Fibroblast of lung (primary cell): Measurements from ENCODE around the gene CNGA1. TPM values are rescaled to one million over a fixed set of nuclear protein-coding genes. Genes with fewer than 3 reads are reported as not detected.

ENCODE experiments used
- DNase-seq, 2 donors: peaks; one replicate each; pipeline versions ENCODE4 v3.0.0 to v3.0.0-alpha.2; 2010; ENCODE audit warnings: low read depth in 2 of 2
- H2AFZ ChIP-seq: 2 replicates; pipeline ENCODE4 v1.5.1; 2012; ENCODE audit warnings: low read length, control low read depth, inconsistent platforms
- H3K27ac ChIP-seq: 2 replicates; pipeline ENCODE4 v1.5.1; 2011; ENCODE audit warnings: low read length, control low read depth; ENCODE audit not compliant: insufficient read depth
- H3K27me3 ChIP-seq: 2 replicates; pipeline ENCODE4 v1.5.1; 2011; ENCODE audit warnings: mild to moderate bottlenecking, low read length; ENCODE audit not compliant: control insufficient read depth, insufficient read depth
- H3K36me3 ChIP-seq: 2 replicates; pipeline ENCODE4 v1.5.1; 2011; ENCODE audit warnings: low read length; ENCODE audit not compliant: control insufficient read depth, insufficient read depth
- H3K4me1 ChIP-seq: 2 replicates; pipeline ENCODE4 v1.5.1; 2011; ENCODE audit warnings: low read length; ENCODE audit not compliant: control insufficient read depth, insufficient read depth; ENCODE audit errors: extremely low read depth
- H3K4me2 ChIP-seq: 2 replicates; pipeline ENCODE4 v1.5.1; 2011; ENCODE audit warnings: low read length, control low read depth; ENCODE audit not compliant: insufficient read depth; ENCODE audit errors: extremely low read depth
- H3K4me3 ChIP-seq, 4 experiments: fragments of 200-600 bp in 1 of 4; sonication (generic) in 1 of 4; replicated peaks in 1 of 4; 2 replicates each; pipeline ENCODE4 v1.5.1; 2011 to 2016; ENCODE audit warnings: low read length in 4 of 4, low read depth in 3 of 4, mild to moderate bottlenecking in 3 of 4, control low read depth in 2 of 4, inconsistent platforms in 1 of 4, mixed read lengths in 1 of 4; ENCODE audit not compliant: insufficient read depth in 1 of 4; ENCODE audit errors: control extremely low read depth in 1 of 4
- H3K79me2 ChIP-seq: 2 replicates; pipeline ENCODE4 v1.5.1; 2012; ENCODE audit warnings: mild to moderate bottlenecking, low read length, inconsistent platforms; ENCODE audit not compliant: control insufficient read depth, insufficient read depth
- H3K9ac ChIP-seq: 2 replicates; pipeline ENCODE4 v1.5.1; 2011; ENCODE audit warnings: mild to moderate bottlenecking, low read length, control low read depth; ENCODE audit not compliant: insufficient read depth
- H3K9me3 ChIP-seq: 2 replicates; pipeline ENCODE4 v1.5.1; 2012; ENCODE audit warnings: low read depth, low read length; ENCODE audit not compliant: control insufficient read depth, insufficient read depth
- H4K20me1 ChIP-seq: 2 replicates; pipeline ENCODE4 v1.5.1; 2011; ENCODE audit warnings: low read length; ENCODE audit not compliant: control insufficient read depth, insufficient read depth; ENCODE audit errors: extremely low read depth
- EZH2 ChIP-seq: IDR thresholded peaks from 2 replicates; pipeline ENCODE4 v1.5.1; 2012; ENCODE audit warnings: low read length, control low read depth, mild to moderate bottlenecking; ENCODE audit errors: missing control alignments
- polyA plus RNA-seq, 2 donors: library from polyadenylated mRNA; depleted of rRNA in 1 of 2; stranded (reverse) in 1 of 2; unstranded in 1 of 2; fragments of >200 nt; gene quantifications; 2 replicates each; pipeline ENCODE4 v1.2.1, GENCODE V29; 2011 to 2012; ENCODE audit warnings: missing spikeins in 1 of 2
- total RNA-seq: library from RNA; depleted of rRNA; stranded (reverse); fragments of >200 nt; gene quantifications from 2 replicates; pipeline ENCODE4 v1.2.1, GENCODE V29; 2014
- TF ChIP-seq, protein P1 (sequence below), 2 donors: IDR thresholded peaks in 1 of 2; conservative IDR thresholded peaks in 1 of 2; 1 replicate in 1 of 2; 2 replicates in 1 of 2; pipeline ENCODE4 v1.5.1; 2011 to 2012; ENCODE audit warnings: low read length in 2 of 2, control low read depth in 1 of 2, inconsistent platforms in 1 of 2, low read depth in 1 of 2, mild to moderate bottlenecking in 1 of 2

The CNGA1 gene
- total and polyA plus RNA-seq, 2 donors (not counting 1 experiment from before 2014, with no cell fraction given): not detected

GRCh38 chr4:48021100-48021499, 4.6 kb upstream of the CNGA1 start:
- TF ChIP-seq, protein P1, sequence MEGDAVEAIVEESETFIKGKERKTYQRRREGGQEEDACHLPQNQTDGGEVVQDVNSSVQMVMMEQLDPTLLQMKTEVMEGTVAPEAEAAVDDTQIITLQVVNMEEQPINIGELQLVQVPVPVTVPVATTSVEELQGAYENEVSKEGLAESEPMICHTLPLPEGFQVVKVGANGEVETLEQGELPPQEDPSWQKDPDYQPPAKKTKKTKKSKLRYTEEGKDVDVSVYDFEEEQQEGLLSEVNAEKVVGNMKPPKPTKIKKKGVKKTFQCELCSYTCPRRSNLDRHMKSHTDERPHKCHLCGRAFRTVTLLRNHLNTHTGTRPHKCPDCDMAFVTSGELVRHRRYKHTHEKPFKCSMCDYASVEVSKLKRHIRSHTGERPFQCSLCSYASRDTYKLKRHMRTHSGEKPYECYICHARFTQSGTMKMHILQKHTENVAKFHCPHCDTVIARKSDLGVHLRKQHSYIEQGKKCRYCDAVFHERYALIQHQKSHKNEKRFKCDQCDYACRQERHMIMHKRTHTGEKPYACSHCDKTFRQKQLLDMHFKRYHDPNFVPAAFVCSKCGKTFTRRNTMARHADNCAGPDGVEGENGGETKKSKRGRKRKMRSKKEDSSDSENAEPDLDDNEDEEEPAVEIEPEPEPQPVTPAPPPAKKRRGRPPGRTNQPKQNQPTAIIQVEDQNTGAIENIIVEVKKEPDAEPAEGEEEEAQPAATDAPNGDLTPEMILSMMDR (conservative IDR thresholded peaks at IDR 0.05 in 1 of 2, IDR thresholded peaks at IDR 0.05 in 1 of 2; ENCODE audit: low read depth in 1 of 2, low read length in 2 of 2): no peak
- no peak for TF ChIP-seq EZH2
- DNase-seq: no peak
- no peak overlapping the region for H3K27ac ChIP-seq
- no peak overlapping the region for H3K4me2 ChIP-seq
- no peaks in the 10 kb centered on the region for H3K79me2 ChIP-seq
- H4K20me1 ChIP-seq: no peaks in the 10 kb centered on the region
- no peak overlapping the region for H3K4me3 ChIP-seq
- H3K9ac ChIP-seq: no peak overlapping the region
- no peak overlapping the region for H2AFZ ChIP-seq
- no peaks in the 10 kb centered on the region for H3K4me1 ChIP-seq
- no peaks in the 10 kb centered on the region for H3K27me3 ChIP-seq
- no peaks in the 10 kb centered on the region for H3K36me3 ChIP-seq
- no peaks in the 10 kb centered on the region for H3K9me3 ChIP-seq

GRCh38 chr4:48018112-48018511, 1.6 kb upstream of the CNGA1 start:
- Histone ChIP-seq H2AFZ (no peak overlapping the region), H3K27me3 (no peaks in the 10 kb centered on the region), H3K9ac (no peak overlapping the region), H3K9me3 (no peaks in the 10 kb centered on the region), H3K79me2 (no peaks in the 10 kb centered on the region), H4K20me1 (no peaks in the 10 kb centered on the region), H3K4me3 (no peak overlapping the region), H3K36me3 (no peaks in the 10 kb centered on the region), H3K4me2 (no peak overlapping the region), H3K4me1 (no peaks in the 10 kb centered on the region), H3K27ac (no peak overlapping the region)
- TF ChIP-seq, protein P1 (conservative IDR thresholded peaks at IDR 0.05 in 1 of 2, IDR thresholded peaks at IDR 0.05 in 1 of 2; ENCODE audit: low read depth in 1 of 2, low read length in 2 of 2): no peak
- no peak for TF ChIP-seq EZH2
- no peak for DNase-seq

- no peaks in the 10 kb centered on the region for H3K79me2 ChIP-seq
- H3K27me3 ChIP-seq: no peaks in the 10 kb centered on the region
- H3K9ac ChIP-seq: peak overlapping the region; percentile 54
- peak; percentile 17 to 82 for DNase-seq
- H3K4me3 ChIP-seq: peak overlapping the region; percentile 36 to 71 (median 54)
- no peaks in the 10 kb centered on the region for H3K9me3 ChIP-seq
- peak overlapping the region; percentile 67 for H2AFZ ChIP-seq
- no peaks in the 10 kb centered on the region for H3K4me1 ChIP-seq
- no peak for TF ChIP-seq EZH2
- TF ChIP-seq, protein P1 (conservative IDR thresholded peaks at IDR 0.05 in 1 of 2, IDR thresholded peaks at IDR 0.05 in 1 of 2; ENCODE audit: low read depth in 1 of 2, low read length in 2 of 2): no peak
- H4K20me1 ChIP-seq: no peaks in the 10 kb centered on the region
- H3K27ac ChIP-seq: no peak overlapping the region
- no peaks in the 10 kb centered on the region for H3K36me3 ChIP-seq
- H3K4me2 ChIP-seq: peak overlapping the region; percentile 94
Measured at GRCh38 chr4:48017108-48017571, 659 bp upstream of the CNGA1 start.
